ENCODE data around the gene BHMT. TPM values are rescaled to one million over a fixed set of nuclear protein-coding genes. Genes with fewer than 3 reads are reported as not detected.

The BHMT gene
- total and polyA plus RNA-seq, 4 donors: 27.7 to 197 (median 116) TPM

DNA sequence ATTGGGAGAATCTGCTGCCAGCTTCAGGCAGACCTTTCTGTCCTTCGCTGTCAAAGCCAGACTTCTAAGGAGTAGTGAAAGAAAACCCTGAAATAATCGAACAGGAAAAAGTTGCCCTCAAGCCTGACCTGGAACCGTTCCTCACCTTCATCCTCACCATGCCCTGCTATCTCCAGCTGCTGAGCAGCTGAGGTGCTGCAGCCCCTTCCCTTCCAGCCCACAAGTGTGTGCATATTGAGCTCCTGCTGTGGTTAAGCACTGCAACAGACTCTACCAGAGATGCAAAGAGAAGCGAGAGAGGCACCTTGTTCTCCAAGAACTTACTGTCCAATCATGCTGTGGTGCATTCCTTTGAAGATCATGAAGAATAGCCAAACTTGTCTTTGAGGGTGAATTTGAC, 23.1 kb upstream of the BHMT start (continued):
- no peak for TF ChIP-seq RXRA (IDR thresholded peaks at IDR 0.05)

DNA sequence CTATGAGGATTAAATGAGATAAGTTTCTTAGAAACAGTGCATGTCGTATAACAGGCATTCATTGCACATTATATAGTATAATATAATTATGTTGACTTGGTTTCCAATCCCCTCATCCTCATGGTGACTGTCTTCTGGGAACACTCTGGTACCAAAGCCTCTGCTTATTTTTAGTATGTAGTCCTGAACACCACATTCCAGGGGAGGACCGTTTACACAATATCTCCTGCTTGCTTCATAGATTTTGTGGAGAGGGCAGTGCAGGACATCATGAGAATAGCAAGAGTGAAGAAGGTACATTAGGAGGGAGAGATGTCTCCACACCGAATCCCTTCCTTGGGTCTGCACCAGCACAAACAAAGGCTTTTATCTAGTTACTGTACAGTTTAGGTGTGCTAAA, 20.5 kb upstream of the BHMT start:
- 41% methylated on average over 3 of the region's 3 CpGs for WGBS
- no peak for DNase-seq (ENCODE audit: low spot score)
- TF ChIP-seq FOXA1 (IDR thresholded peaks at IDR 0.05) (no peak), RAD21 (IDR thresholded peaks at IDR 0.05) (peak in 1 of 2 donors; percentile 28), YY1 (IDR thresholded peaks at IDR 0.05) (peak; percentile 21), FOXA2 (IDR thresholded peaks at IDR 0.05) (no peak), NR2F2 (IDR thresholded peaks at IDR 0.05) (no peak), TAF1 (conservative IDR thresholded peaks at IDR 0.05) (no peak), GABPA (IDR thresholded peaks at IDR 0.05 in 1 of 2, conservative IDR thresholded peaks at IDR 0.05 in 1 of 2) (no peak), RXRA (IDR thresholded peaks at IDR 0.05) (peak; percentile 72 to 74), HNF4A (conservative IDR thresholded peaks at IDR 0.05) (peak; percentile 19 to 49)
- TF ChIP-seq, protein P1, sequence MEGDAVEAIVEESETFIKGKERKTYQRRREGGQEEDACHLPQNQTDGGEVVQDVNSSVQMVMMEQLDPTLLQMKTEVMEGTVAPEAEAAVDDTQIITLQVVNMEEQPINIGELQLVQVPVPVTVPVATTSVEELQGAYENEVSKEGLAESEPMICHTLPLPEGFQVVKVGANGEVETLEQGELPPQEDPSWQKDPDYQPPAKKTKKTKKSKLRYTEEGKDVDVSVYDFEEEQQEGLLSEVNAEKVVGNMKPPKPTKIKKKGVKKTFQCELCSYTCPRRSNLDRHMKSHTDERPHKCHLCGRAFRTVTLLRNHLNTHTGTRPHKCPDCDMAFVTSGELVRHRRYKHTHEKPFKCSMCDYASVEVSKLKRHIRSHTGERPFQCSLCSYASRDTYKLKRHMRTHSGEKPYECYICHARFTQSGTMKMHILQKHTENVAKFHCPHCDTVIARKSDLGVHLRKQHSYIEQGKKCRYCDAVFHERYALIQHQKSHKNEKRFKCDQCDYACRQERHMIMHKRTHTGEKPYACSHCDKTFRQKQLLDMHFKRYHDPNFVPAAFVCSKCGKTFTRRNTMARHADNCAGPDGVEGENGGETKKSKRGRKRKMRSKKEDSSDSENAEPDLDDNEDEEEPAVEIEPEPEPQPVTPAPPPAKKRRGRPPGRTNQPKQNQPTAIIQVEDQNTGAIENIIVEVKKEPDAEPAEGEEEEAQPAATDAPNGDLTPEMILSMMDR (IDR thresholded peaks at IDR 0.05; ENCODE audit: low read depth, low read length, missing input control): no peak
- TF ChIP-seq, protein P2, sequence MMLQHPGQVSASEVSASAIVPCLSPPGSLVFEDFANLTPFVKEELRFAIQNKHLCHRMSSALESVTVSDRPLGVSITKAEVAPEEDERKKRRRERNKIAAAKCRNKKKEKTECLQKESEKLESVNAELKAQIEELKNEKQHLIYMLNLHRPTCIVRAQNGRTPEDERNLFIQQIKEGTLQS (IDR thresholded peaks at IDR 0.05): no peak
- TF ChIP-seq, protein P3, sequence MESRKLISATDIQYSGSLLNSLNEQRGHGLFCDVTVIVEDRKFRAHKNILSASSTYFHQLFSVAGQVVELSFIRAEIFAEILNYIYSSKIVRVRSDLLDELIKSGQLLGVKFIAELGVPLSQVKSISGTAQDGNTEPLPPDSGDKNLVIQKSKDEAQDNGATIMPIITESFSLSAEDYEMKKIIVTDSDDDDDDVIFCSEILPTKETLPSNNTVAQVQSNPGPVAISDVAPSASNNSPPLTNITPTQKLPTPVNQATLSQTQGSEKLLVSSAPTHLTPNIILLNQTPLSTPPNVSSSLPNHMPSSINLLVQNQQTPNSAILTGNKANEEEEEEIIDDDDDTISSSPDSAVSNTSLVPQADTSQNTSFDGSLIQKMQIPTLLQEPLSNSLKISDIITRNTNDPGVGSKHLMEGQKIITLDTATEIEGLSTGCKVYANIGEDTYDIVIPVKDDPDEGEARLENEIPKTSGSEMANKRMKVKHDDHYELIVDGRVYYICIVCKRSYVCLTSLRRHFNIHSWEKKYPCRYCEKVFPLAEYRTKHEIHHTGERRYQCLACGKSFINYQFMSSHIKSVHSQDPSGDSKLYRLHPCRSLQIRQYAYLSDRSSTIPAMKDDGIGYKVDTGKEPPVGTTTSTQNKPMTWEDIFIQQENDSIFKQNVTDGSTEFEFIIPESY (IDR thresholded peaks at IDR 0.05): no peak
- H3K9ac ChIP-seq (ENCODE audit: low read depth in 1 of 2, low read length in 2 of 2): no peak overlapping the region
- H3K27me3 ChIP-seq (ENCODE audit: control insufficient read depth in 4 of 4, insufficient read depth in 4 of 4, low read length in 3 of 4): no peaks in the 10 kb centered on the region
- peaks cover 0 to 5% (median 1%) of the 10 kb centered on the region in 4 donors for H3K36me3 ChIP-seq (ENCODE audit: control insufficient read depth in 4 of 4, insufficient read depth in 3 of 4, low read depth in 1 of 4, low read length in 3 of 4)
- H3K9me3 ChIP-seq (ENCODE audit: control insufficient read depth in 4 of 4, low read length in 3 of 4): no peaks in the 10 kb centered on the region
- H3K27ac ChIP-seq (ENCODE audit: low read depth in 1 of 2, low read length in 2 of 2): peak overlapping the region in 1 of 2 donors; percentile 44
- H3K4me1 ChIP-seq (ENCODE audit: control insufficient read depth in 4 of 4, insufficient read depth in 4 of 4, low read length in 3 of 4): peaks cover 18 to 40% (median 34%) of the 10 kb centered on the region in 4 donors
- H3K4me3 ChIP-seq (ENCODE audit: low read depth in 1 of 3, low read length in 3 of 3): no peak overlapping the region

DNA sequence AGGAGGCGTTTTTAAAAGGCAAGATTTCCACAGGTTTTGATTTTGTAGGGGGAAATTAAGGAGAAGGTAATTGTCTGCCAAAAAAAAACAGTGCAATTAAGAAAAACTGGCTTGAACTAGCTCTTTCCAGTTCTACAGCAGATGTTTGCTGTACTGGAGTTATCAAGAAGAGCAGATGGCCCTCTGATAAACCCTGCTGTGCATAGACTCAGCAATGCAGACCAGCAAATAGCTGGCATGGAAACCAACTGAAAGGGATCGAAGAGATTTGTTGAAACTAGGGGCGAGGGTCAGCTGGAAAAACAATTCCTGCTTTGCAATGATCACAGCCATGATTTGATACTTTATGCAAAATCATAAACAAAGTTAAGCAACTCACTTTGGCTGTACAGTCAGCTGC, 17.8 kb upstream of the BHMT start:
- peaks cover 0 to 1% (median 0%) of the 10 kb centered on the region in 4 donors for H3K36me3 ChIP-seq (ENCODE audit: control insufficient read depth in 4 of 4, insufficient read depth in 3 of 4, low read depth in 1 of 4, low read length in 3 of 4)
- H3K27ac ChIP-seq (ENCODE audit: low read depth in 1 of 2, low read length in 2 of 2): peak overlapping the region; percentile 75 to 80
- H3K9me3 ChIP-seq (ENCODE audit: control insufficient read depth in 4 of 4, low read length in 3 of 4): no peaks in the 10 kb centered on the region
- WGBS: 26% methylated on average over 3 of the region's 3 CpGs
- peak overlapping the region in 1 of 2 donors; percentile 60 for H3K9ac ChIP-seq (ENCODE audit: low read depth in 1 of 2, low read length in 2 of 2)
- peaks cover 18 to 37% (median 34%) of the 10 kb centered on the region in 4 donors for H3K4me1 ChIP-seq (ENCODE audit: control insufficient read depth in 4 of 4, insufficient read depth in 4 of 4, low read length in 3 of 4)
- H3K27me3 ChIP-seq (ENCODE audit: control insufficient read depth in 4 of 4, insufficient read depth in 4 of 4, low read length in 3 of 4): no peaks in the 10 kb centered on the region
- no peak for DNase-seq (ENCODE audit: low spot score)
- H3K4me3 ChIP-seq (ENCODE audit: low read depth in 1 of 3, low read length in 3 of 3): no peak overlapping the region
- TF ChIP-seq, protein P1 (IDR thresholded peaks at IDR 0.05; ENCODE audit: low read depth, low read length, missing input control): no peak
- TF ChIP-seq FOXA2 (IDR thresholded peaks at IDR 0.05) (peak; percentile 75), GABPA (IDR thresholded peaks at IDR 0.05 in 1 of 2, conservative IDR thresholded peaks at IDR 0.05 in 1 of 2) (no peak), FOXA1 (IDR thresholded peaks at IDR 0.05) (peak; percentile 44), HNF4G (IDR thresholded peaks at IDR 0.05) (peak; percentile 74), NR2F2 (IDR thresholded peaks at IDR 0.05) (peak; percentile 61), RXRA (IDR thresholded peaks at IDR 0.05) (peak; percentile 85 to 99), JUND (IDR thresholded peaks at IDR 0.05) (peak; percentile 55 to 90), HNF4A (conservative IDR thresholded peaks at IDR 0.05) (peak; percentile 89 to 98), SP1 (IDR thresholded peaks at IDR 0.05) (peak; percentile 89), RAD21 (IDR thresholded peaks at IDR 0.05) (peak; percentile 60 to 67), TAF1 (conservative IDR thresholded peaks at IDR 0.05) (no peak)
- TF ChIP-seq, protein P2 (IDR thresholded peaks at IDR 0.05): peak; percentile 69
- TF ChIP-seq, protein P4, sequence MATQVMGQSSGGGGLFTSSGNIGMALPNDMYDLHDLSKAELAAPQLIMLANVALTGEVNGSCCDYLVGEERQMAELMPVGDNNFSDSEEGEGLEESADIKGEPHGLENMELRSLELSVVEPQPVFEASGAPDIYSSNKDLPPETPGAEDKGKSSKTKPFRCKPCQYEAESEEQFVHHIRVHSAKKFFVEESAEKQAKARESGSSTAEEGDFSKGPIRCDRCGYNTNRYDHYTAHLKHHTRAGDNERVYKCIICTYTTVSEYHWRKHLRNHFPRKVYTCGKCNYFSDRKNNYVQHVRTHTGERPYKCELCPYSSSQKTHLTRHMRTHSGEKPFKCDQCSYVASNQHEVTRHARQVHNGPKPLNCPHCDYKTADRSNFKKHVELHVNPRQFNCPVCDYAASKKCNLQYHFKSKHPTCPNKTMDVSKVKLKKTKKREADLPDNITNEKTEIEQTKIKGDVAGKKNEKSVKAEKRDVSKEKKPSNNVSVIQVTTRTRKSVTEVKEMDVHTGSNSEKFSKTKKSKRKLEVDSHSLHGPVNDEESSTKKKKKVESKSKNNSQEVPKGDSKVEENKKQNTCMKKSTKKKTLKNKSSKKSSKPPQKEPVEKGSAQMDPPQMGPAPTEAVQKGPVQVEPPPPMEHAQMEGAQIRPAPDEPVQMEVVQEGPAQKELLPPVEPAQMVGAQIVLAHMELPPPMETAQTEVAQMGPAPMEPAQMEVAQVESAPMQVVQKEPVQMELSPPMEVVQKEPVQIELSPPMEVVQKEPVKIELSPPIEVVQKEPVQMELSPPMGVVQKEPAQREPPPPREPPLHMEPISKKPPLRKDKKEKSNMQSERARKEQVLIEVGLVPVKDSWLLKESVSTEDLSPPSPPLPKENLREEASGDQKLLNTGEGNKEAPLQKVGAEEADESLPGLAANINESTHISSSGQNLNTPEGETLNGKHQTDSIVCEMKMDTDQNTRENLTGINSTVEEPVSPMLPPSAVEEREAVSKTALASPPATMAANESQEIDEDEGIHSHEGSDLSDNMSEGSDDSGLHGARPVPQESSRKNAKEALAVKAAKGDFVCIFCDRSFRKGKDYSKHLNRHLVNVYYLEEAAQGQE (IDR thresholded peaks at IDR 0.05): peak; percentile 78
- TF ChIP-seq, protein P5, sequence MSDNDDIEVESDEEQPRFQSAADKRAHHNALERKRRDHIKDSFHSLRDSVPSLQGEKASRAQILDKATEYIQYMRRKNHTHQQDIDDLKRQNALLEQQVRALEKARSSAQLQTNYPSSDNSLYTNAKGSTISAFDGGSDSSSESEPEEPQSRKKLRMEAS (IDR thresholded peaks at IDR 0.05): peak; percentile 82
